Neuronal stem cell (in vitro differentiated cells): Measurements from ENCODE around the gene BMP8A.
"Not testable (repeated sequence)": the region's sequence is repeated elsewhere in the genome, so short reads cannot be mapped to it uniquely, and the experiment has no call there.

Experiments used
- DNase-seq: peaks from one replicate; pipeline ENCODE4 v3.0.0-alpha.2; 2013; ENCODE audit warnings: low spot score
- H2AFZ ChIP-seq: one replicate; pipeline ENCODE4 v1.6.1; 2013; ENCODE audit warnings: mild to moderate bottlenecking, low read length, inconsistent platforms
- H2AK5ac ChIP-seq: 2 replicates; pipeline ENCODE4 v1.6.1; 2013; ENCODE audit warnings: low read depth, mild to moderate bottlenecking, inconsistent platforms, low read length, moderate library complexity, mixed read lengths
- H2BK120ac ChIP-seq: 2 replicates; pipeline ENCODE4 v1.6.1; 2013; ENCODE audit warnings: low read depth, mild to moderate bottlenecking, inconsistent platforms, low read length, moderate library complexity, mixed read lengths
- H2BK12ac ChIP-seq: one replicate; pipeline ENCODE4 v1.6.1; 2013; ENCODE audit warnings: low read length, inconsistent platforms
- H2BK15ac ChIP-seq: 2 replicates; pipeline ENCODE4 v1.6.1; 2013; ENCODE audit warnings: mild to moderate bottlenecking, low read length, inconsistent platforms, mixed read lengths
- H2BK5ac ChIP-seq: one replicate; pipeline ENCODE4 v1.6.1; 2013; ENCODE audit warnings: inconsistent platforms, mild to moderate bottlenecking, low read length, moderate library complexity
- H3K14ac ChIP-seq: one replicate; pipeline ENCODE4 v1.6.1; 2013; ENCODE audit warnings: low read length, inconsistent platforms
- H3K18ac ChIP-seq: 2 replicates; pipeline ENCODE4 v1.6.1; 2013; ENCODE audit warnings: low read length, inconsistent platforms
- H3K23ac ChIP-seq: 2 replicates; pipeline ENCODE4 v1.6.1; 2013; ENCODE audit warnings: low read depth, mild to moderate bottlenecking, mixed read lengths, low read length, inconsistent platforms; ENCODE audit not compliant: poor library complexity
- H3K27ac ChIP-seq: replicated peaks from 3 replicates; pipeline ENCODE4 v1.5.1; 2013; ENCODE audit warnings: low read length, inconsistent platforms
- H3K27me3 ChIP-seq, 3 experiments: 2 replicates each; pipeline ENCODE4 v1.6.1; 2013; ENCODE audit warnings: low read length in 3 of 3, mild to moderate bottlenecking in 2 of 3, inconsistent platforms in 1 of 3, low read depth in 1 of 3, mixed read lengths in 1 of 3, moderate library complexity in 1 of 3; ENCODE audit not compliant: control insufficient read depth in 3 of 3, insufficient read depth in 3 of 3
- H3K36me3 ChIP-seq, 2 donors: replicated peaks in 1 of 2; 2 replicates each; pipeline ENCODE4 v1.6.1; 2013; ENCODE audit warnings: low read length in 2 of 2; ENCODE audit not compliant: control insufficient read depth in 2 of 2, insufficient read depth in 2 of 2
- H3K4ac ChIP-seq: 2 replicates; pipeline ENCODE4 v1.6.1; 2013; ENCODE audit warnings: inconsistent platforms, mild to moderate bottlenecking, low read length, moderate library complexity
- H3K4me1 ChIP-seq, 2 donors: 1 replicate in 1 of 2; 2 replicates in 1 of 2; pipeline ENCODE4 v1.6.1; 2013; ENCODE audit warnings: low read length in 2 of 2, low read depth in 1 of 2; ENCODE audit not compliant: control insufficient read depth in 2 of 2, insufficient read depth in 1 of 2
- H3K4me2 ChIP-seq: one replicate; pipeline ENCODE4 v1.6.1; 2013; ENCODE audit warnings: mild to moderate bottlenecking, low read length, inconsistent platforms; ENCODE audit not compliant: insufficient read depth, poor library complexity, severe bottlenecking
- H3K4me3 ChIP-seq, 2 donors: 2 replicates each; pipeline ENCODE4 v1.5.1; 2013; ENCODE audit warnings: low read length in 2 of 2, mild to moderate bottlenecking in 2 of 2, inconsistent platforms in 1 of 2, moderate library complexity in 1 of 2
- H3K79me1 ChIP-seq: one replicate; pipeline ENCODE4 v1.6.1; 2013; ENCODE audit warnings: low read depth, mild to moderate bottlenecking, inconsistent platforms, low read length, moderate library complexity
- H3K9ac ChIP-seq: one replicate; pipeline ENCODE4 v1.6.1; 2013; ENCODE audit warnings: mild to moderate bottlenecking, low read depth, low read length, inconsistent platforms; ENCODE audit not compliant: poor library complexity
- H3K9me3 ChIP-seq, 2 donors: replicated peaks in 1 of 2; 2 replicates each; pipeline versions ENCODE3 to v1.6.1; 2013; ENCODE audit warnings: low read length in 2 of 2, mild to moderate bottlenecking in 2 of 2, inconsistent platforms in 1 of 2, low read depth in 1 of 2, mixed read lengths in 1 of 2, moderate library complexity in 1 of 2; ENCODE audit not compliant: control insufficient read depth in 2 of 2, insufficient read depth in 1 of 2
- H4K8ac ChIP-seq: one replicate; pipeline ENCODE4 v1.6.1; 2013; ENCODE audit warnings: low read depth, mild to moderate bottlenecking, inconsistent platforms, low read length, moderate library complexity
- H4K91ac ChIP-seq: one replicate; pipeline ENCODE4 v1.6.1; 2013; ENCODE audit warnings: low read length, low read depth, mild to moderate bottlenecking, inconsistent platforms; ENCODE audit not compliant: poor library complexity
- WGBS, 2 donors: extraction: QIAGEN DNeasy Blood & Tissue Kit; methylation state at CpG; one replicate each; pipeline ENCODE4 v1.1.7; 2013; ENCODE audit warnings: missing lambda C conversion rate in 2 of 2, mixed read lengths in 1 of 2; ENCODE audit not compliant: insufficient read length in 2 of 2, insufficient replicate concordance in 1 of 2; ENCODE audit errors: extremely low coverage in 2 of 2; 5-methylcytosine and 5-hydroxymethylcytosine counted together

BMP8A gene

GRCh38 chr1:39473324-39473723 is 18.1 kb upstream of the BMP8A start:
- Histone ChIP-seq H3K4me1 (no peaks in the 10 kb centered on the region), H3K9ac (no peak overlapping the region), H2AK5ac (no peak overlapping the region), H4K91ac (no peak overlapping the region), H3K27me3 (no peaks in the 10 kb centered on the region), H2BK120ac (no peak overlapping the region), H3K36me3 (peaks cover 25 to 87% of the 10 kb centered on the region in 2 donors), H2BK15ac (no peak overlapping the region), H3K27ac (no peak overlapping the region), H4K8ac (no peak overlapping the region), H2BK12ac (no peak overlapping the region), H3K4ac (no peak overlapping the region), H3K14ac (no peak overlapping the region), H2AFZ (no peak overlapping the region), H3K4me2 (no peak overlapping the region), H3K23ac (no peak overlapping the region), H3K9me3 (no peaks in the 10 kb centered on the region), H3K4me3 (no peak overlapping the region), H3K79me1 (no peaks in the 10 kb centered on the region), H3K18ac (no peak overlapping the region), H2BK5ac (no peak overlapping the region)
- WGBS, 2 donors: no CpG with 5 or more reads among the region's 4 CpGs
- no peak for DNase-seq

- no peak overlapping the region for H2BK120ac ChIP-seq
- no peak overlapping the region for H3K9ac ChIP-seq
- no peak overlapping the region for H2BK5ac ChIP-seq
- no peak for DNase-seq
- H3K4me2 ChIP-seq: no peak overlapping the region
- WGBS, 2 donors: no CpG with 5 or more reads among the region's 4 CpGs
- no peak overlapping the region for H4K8ac ChIP-seq
- no peaks in the 10 kb centered on the region for H3K79me1 ChIP-seq
- H2BK12ac ChIP-seq: no peak overlapping the region
- no peak overlapping the region for H3K27ac ChIP-seq
- no peak overlapping the region for H2AFZ ChIP-seq
- no peaks in the 10 kb centered on the region for H3K4me1 ChIP-seq
- H3K9me3 ChIP-seq: no peaks in the 10 kb centered on the region
- peaks cover 21 to 87% of the 10 kb centered on the region in 2 donors for H3K36me3 ChIP-seq
- H3K23ac ChIP-seq: no peak overlapping the region
- no peak overlapping the region for H4K91ac ChIP-seq
- H2AK5ac ChIP-seq: no peak overlapping the region
- no peak overlapping the region for H3K18ac ChIP-seq
- H3K14ac ChIP-seq: no peak overlapping the region
- H3K4me3 ChIP-seq: no peak overlapping the region
- H2BK15ac ChIP-seq: no peak overlapping the region
- no peaks in the 10 kb centered on the region for H3K27me3 ChIP-seq
- H3K4ac ChIP-seq: no peak overlapping the region
These were observed 16.6 kb upstream of the BMP8A start for GRCh38 chr1:39474810-39475209.

GRCh38 chr1:39475551-39475950 is 15.9 kb upstream of the BMP8A start:
- not testable (repeated sequence) for H3K18ac ChIP-seq, H2BK12ac ChIP-seq, H3K27ac ChIP-seq, H2BK120ac ChIP-seq, DNase-seq, H3K27me3 ChIP-seq, H3K79me1 ChIP-seq, H3K9me3 ChIP-seq, H4K91ac ChIP-seq, H2BK5ac ChIP-seq, H3K23ac ChIP-seq, H3K14ac ChIP-seq, H3K4me1 ChIP-seq, H3K9ac ChIP-seq, H3K4ac ChIP-seq, H2BK15ac ChIP-seq, H4K8ac ChIP-seq, H3K4me3 ChIP-seq, H2AFZ ChIP-seq, H3K4me2 ChIP-seq, H2AK5ac ChIP-seq
- peaks cover 25 to 87% of the 10 kb centered on the region in 2 donors for H3K36me3 ChIP-seq
- WGBS, 2 donors: no CpG with 5 or more reads among the region's 1 CpG

- H3K14ac ChIP-seq: no peak overlapping the region
- no peaks in the 10 kb centered on the region for H3K9me3 ChIP-seq
- H3K27ac ChIP-seq: no peak overlapping the region
- H3K9ac ChIP-seq: no peak overlapping the region
- H3K4me1 ChIP-seq: peaks cover 0 to 4% of the 10 kb centered on the region in 2 donors
- no peak overlapping the region for H3K23ac ChIP-seq
- H2BK5ac ChIP-seq: no peak overlapping the region
- H2BK120ac ChIP-seq: no peak overlapping the region
- H3K4ac ChIP-seq: no peak overlapping the region
- H2AFZ ChIP-seq: no peak overlapping the region
- peaks cover 32 to 82% of the 10 kb centered on the region in 2 donors for H3K36me3 ChIP-seq
- DNase-seq: no peak
- no peak overlapping the region for H4K91ac ChIP-seq
- no peak overlapping the region for H3K4me2 ChIP-seq
- H3K79me1 ChIP-seq: no peaks in the 10 kb centered on the region
- H3K4me3 ChIP-seq: no peak overlapping the region
- WGBS, 2 donors: no CpG with 5 or more reads among the region's 5 CpGs
- H2BK15ac ChIP-seq: no peak overlapping the region
- H2AK5ac ChIP-seq: no peak overlapping the region
- H3K27me3 ChIP-seq: no peaks in the 10 kb centered on the region
- H2BK12ac ChIP-seq: no peak overlapping the region
- no peak overlapping the region for H3K18ac ChIP-seq
- H4K8ac ChIP-seq: no peak overlapping the region
These were observed 13.1 kb upstream of the BMP8A start for GRCh38 chr1:39478126-39478915.
